ENCODE results near the gene RGS7BP.

The RGS7BP gene

GRCh38 chr5:64646169-64646568 is 140.4 kb downstream of the RGS7BP start:
- no peak for DNase-seq (ENCODE audit: extremely low read depth, low read depth)
- TF ChIP-seq CTCF (IDR thresholded peaks at IDR 0.05; ENCODE audit: low read depth, low read length), result no peak

GRCh38 chr5:64649512-64649911 is 143.7 kb downstream of the RGS7BP start:
- no peak for DNase-seq (ENCODE audit: extremely low read depth, low read depth)
- TF ChIP-seq CTCF (IDR thresholded peaks at IDR 0.05; ENCODE audit: low read depth, low read length), result no peak

GRCh38 chr5:64653766-64654560 is 148.1 kb downstream of the RGS7BP start:
- no peak for TF ChIP-seq CTCF (IDR thresholded peaks at IDR 0.05; ENCODE audit: low read depth, low read length)
- no peak for DNase-seq (ENCODE audit: extremely low read depth, low read depth)

- DNase-seq (ENCODE audit: extremely low read depth, low read depth), result no peak
- TF ChIP-seq CTCF (IDR thresholded peaks at IDR 0.05; ENCODE audit: low read depth, low read length), result no peak
Measured at GRCh38 chr5:64654561-64654938, 148.7 kb downstream of the RGS7BP start.

GRCh38 chr5:64655596-64655995 is 149.8 kb downstream of the RGS7BP start:
- TF ChIP-seq CTCF (IDR thresholded peaks at IDR 0.05; ENCODE audit: low read depth, low read length), result no peak
- no peak for DNase-seq (ENCODE audit: extremely low read depth, low read depth)

- no peak for DNase-seq (ENCODE audit: extremely low read depth, low read depth)
- TF ChIP-seq CTCF (IDR thresholded peaks at IDR 0.05; ENCODE audit: low read depth, low read length), result no peak
Measured at GRCh38 chr5:64659289-64659688, 153.5 kb downstream of the RGS7BP start.
